ENCODE measurements around the gene CLCN2.

- TF ChIP-seq EZH2phosphoT487 (IDR thresholded peaks at IDR 0.05; ENCODE audit: low read depth, severe bottlenecking, unreplicated experiment) (no peak), CTCF (IDR thresholded peaks at IDR 0.05; ENCODE audit: poor library complexity) (no peak)
Observed at GRCh38 chr3:184368586-184369183, 7.3 kb upstream of the CLCN2 start.
